ENCODE measurements around the gene ANKRD39. TPM values are rescaled to one million over a fixed set of nuclear protein-coding genes. Genes with fewer than 3 reads are reported as not detected.
A peak's percentile ranks its signal among the peaks of the same experiment; 100 is the strongest.

The ANKRD39 gene
- total and polyA plus RNA-seq, 10 of the 15 experiments (the other 5 are each of a cell fraction or from before 2014, with no cell fraction given), result 7.4 to 36.2 (median 23.7) TPM

DNA sequence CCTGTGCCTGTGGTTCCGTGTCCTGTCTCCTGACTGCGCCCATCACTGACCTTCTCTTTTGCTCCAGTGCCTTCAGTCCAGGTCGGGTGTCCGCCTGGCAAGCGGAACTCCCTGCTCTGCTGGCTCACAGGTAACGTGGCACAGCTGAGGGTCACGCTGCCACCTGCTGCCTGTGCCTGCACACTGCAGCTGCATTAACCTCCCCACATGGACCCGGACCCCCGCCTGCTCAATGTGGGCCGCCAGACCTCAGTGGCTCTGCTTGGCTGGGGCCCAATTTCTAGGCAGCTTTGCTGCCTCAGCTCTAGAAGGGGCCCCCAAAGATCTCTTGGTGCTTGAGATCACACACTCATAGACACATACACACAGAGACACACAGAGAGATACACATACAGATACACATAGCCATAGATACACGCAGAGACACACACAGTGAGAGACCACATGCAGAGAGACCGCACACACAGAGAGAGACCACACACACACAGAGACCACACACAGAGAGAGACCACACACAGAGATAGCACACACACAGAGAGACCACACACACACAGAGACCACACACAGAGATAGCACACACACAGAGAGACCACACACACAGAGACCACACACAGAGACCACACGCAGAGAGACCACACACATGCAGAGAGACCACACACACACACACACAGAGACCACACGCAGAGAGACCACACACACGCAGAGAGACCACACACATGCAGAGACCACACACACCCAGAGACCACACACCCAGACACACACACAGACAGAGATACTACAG is 56.6 kb downstream of the ANKRD39 start:
- peaks cover 20 to 23% of the 10 kb centered on the region in 2 experiments for H3K36me3 ChIP-seq (ENCODE audit: control insufficient read depth in 2 of 2, insufficient read depth in 2 of 2, low read length in 1 of 2)
- ChIA-PET POLR2A (no interaction called here), RAD21 (ENCODE audit: unreplicated experiment) (interaction anchor here (0.8 to 2.1 kb wide), 9 partner anchors 16 to 535 kb away, joined by 3 to 15 read pairs (median 3); partner anchors contain the start of gene CNNM4), CTCF (interaction anchor here (0.7 to 2.1 kb wide), 14 partner anchors 9 to 199 kb away, joined by 3 to 42 read pairs (median 3); partner anchors contain the start of gene CNNM4), SMC1A (ENCODE audit: uncharacterized antibody, unreplicated experiment) (interaction anchor here (0.8 to 2.4 kb wide), 7 partner anchors 9 to 41 kb away, joined by 3 to 16 read pairs (median 4); partner anchors contain the start of gene CNNM4)
- H3K27ac ChIP-seq (ENCODE audit: control insufficient read depth, insufficient read depth), result no peak overlapping the region
- H3K4me2 ChIP-seq (ENCODE audit: control insufficient read depth, insufficient read depth), result peak overlapping the region; percentile 20; the same call in 1 of the 2 replicates
- DNase-seq (ENCODE audit: low read depth, low spot score) (no peak), FAIRE-seq (peak; percentile 99), ATAC-seq (peak; percentile 98)
- H3K27me3 ChIP-seq (replicated peaks in 1 of 2; ENCODE audit: control insufficient read depth in 2 of 2, insufficient read depth in 2 of 2, low read length in 1 of 2), result no peaks in the 10 kb centered on the region
- no peaks in the 10 kb centered on the region for H3K79me2 ChIP-seq (ENCODE audit: control insufficient read depth, insufficient read depth, low read length)
- H4K20me1 ChIP-seq (ENCODE audit: control insufficient read depth, insufficient read depth), result no peaks in the 10 kb centered on the region
- intact Hi-C loops (cut with micrococcal nuclease; ENCODE audit: unreplicated experiment) (loop anchor here (2.0 to 5.0 kb wide), 2 partner anchors 36 to 164 kb away; partner anchors contain the start of gene KANSL3), in situ Hi-C loops (cut with MboI) (no loop called here)
- H2AFZ ChIP-seq (ENCODE audit: control insufficient read depth, low read depth, low read length), result peak overlapping the region; percentile 72
- WGBS (ENCODE audit: insufficient coverage, insufficient replicate concordance, low lambda C conversion rate, missing lambda C conversion rate), result 31% methylated on average over 15 of the region's 15 CpGs
- no peaks in the 10 kb centered on the region for H3K9me3 ChIP-seq (replicated peaks; ENCODE audit: control insufficient read depth, insufficient read depth, low read length)
- H3K9ac ChIP-seq (ENCODE audit: control insufficient read depth, insufficient read depth, low read length), result no peak overlapping the region
- TF ChIP-seq SMC3 (IDR thresholded peaks at IDR 0.05; ENCODE audit: borderline replicate concordance, low read length), result peak; percentile 90
- no peak for TF ChIP-seq ETV6 (conservative IDR thresholded peaks at IDR 0.05 in 1 of 2, IDR thresholded peaks at IDR 0.05 in 1 of 2; ENCODE audit: borderline replicate concordance in 1 of 2, low read depth in 1 of 2)
- TF ChIP-seq BACH1 (IDR thresholded peaks at IDR 0.05; ENCODE audit: borderline replicate concordance), result 0 out of 2 replicates have a peak, but pooled peaks have one; percentile 18
- TF ChIP-seq RUNX3 (IDR thresholded peaks at IDR 0.05; ENCODE audit: low read length), result peak; percentile 24; the same call in 1 of the 2 replicates
- TF ChIP-seq TCF12 (IDR thresholded peaks at IDR 0.05; ENCODE audit: low read depth, low read length), result 0 out of 2 replicates have a peak, but pooled peaks have one; percentile 35
- peak; percentile 67; the same call in 1 of the 2 replicates for TF ChIP-seq YY1 (IDR thresholded peaks at IDR 0.05; ENCODE audit: low read depth, low read length)
- TF ChIP-seq BHLHE40 (IDR thresholded peaks at IDR 0.05; ENCODE audit: borderline replicate concordance in 1 of 2, low read depth in 2 of 2, low read length in 1 of 2), result peak; percentile 33 to 58; a peak in 3 of 4 replicates
- TF ChIP-seq NFYB (IDR thresholded peaks at IDR 0.05; ENCODE audit: insufficient read depth, low read depth, low read length), result no peak
- 0 out of 3 replicates have a peak, but pooled peaks have one; percentile 41 for TF ChIP-seq POU2F2 (IDR thresholded peaks at IDR 0.05; ENCODE audit: borderline replicate concordance, low read depth, low read length)
- TF ChIP-seq, protein P1, sequence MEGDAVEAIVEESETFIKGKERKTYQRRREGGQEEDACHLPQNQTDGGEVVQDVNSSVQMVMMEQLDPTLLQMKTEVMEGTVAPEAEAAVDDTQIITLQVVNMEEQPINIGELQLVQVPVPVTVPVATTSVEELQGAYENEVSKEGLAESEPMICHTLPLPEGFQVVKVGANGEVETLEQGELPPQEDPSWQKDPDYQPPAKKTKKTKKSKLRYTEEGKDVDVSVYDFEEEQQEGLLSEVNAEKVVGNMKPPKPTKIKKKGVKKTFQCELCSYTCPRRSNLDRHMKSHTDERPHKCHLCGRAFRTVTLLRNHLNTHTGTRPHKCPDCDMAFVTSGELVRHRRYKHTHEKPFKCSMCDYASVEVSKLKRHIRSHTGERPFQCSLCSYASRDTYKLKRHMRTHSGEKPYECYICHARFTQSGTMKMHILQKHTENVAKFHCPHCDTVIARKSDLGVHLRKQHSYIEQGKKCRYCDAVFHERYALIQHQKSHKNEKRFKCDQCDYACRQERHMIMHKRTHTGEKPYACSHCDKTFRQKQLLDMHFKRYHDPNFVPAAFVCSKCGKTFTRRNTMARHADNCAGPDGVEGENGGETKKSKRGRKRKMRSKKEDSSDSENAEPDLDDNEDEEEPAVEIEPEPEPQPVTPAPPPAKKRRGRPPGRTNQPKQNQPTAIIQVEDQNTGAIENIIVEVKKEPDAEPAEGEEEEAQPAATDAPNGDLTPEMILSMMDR (IDR thresholded peaks at IDR 0.05 in 2 of 3, conservative IDR thresholded peaks at IDR 0.05 in 1 of 3; ENCODE audit: control insufficient read depth in 2 of 3, extremely low read depth in 1 of 3, insufficient read depth in 1 of 3, low read depth in 3 of 3, low read length in 3 of 3), result peak; percentile 90 to 93 (median 91)
- TF ChIP-seq, protein P2, sequence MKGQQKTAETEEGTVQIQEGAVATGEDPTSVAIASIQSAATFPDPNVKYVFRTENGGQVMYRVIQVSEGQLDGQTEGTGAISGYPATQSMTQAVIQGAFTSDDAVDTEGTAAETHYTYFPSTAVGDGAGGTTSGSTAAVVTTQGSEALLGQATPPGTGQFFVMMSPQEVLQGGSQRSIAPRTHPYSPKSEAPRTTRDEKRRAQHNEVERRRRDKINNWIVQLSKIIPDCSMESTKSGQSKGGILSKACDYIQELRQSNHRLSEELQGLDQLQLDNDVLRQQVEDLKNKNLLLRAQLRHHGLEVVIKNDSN (IDR thresholded peaks at IDR 0.05; ENCODE audit: borderline replicate concordance, extremely low read length, insufficient read depth, low read depth, low read length), result no peak
- TF ChIP-seq TCF3 (IDR thresholded peaks at IDR 0.05; ENCODE audit: borderline replicate concordance, insufficient read depth, low read depth, low read length), result 0 out of 2 replicates have a peak, but pooled peaks have one; percentile 25
- TF ChIP-seq SMARCA5 (IDR thresholded peaks at IDR 0.05), result peak; percentile 62; the same call in 1 of the 2 replicates
- peak; percentile 82 for TF ChIP-seq RAD21 (IDR thresholded peaks at IDR 0.05; ENCODE audit: insufficient read depth, low read depth, low read length)
- 0 out of 2 replicates have a peak, but pooled peaks have one; percentile 76 for TF ChIP-seq HDGF (IDR thresholded peaks at IDR 0.05)
- TF ChIP-seq, protein P3, sequence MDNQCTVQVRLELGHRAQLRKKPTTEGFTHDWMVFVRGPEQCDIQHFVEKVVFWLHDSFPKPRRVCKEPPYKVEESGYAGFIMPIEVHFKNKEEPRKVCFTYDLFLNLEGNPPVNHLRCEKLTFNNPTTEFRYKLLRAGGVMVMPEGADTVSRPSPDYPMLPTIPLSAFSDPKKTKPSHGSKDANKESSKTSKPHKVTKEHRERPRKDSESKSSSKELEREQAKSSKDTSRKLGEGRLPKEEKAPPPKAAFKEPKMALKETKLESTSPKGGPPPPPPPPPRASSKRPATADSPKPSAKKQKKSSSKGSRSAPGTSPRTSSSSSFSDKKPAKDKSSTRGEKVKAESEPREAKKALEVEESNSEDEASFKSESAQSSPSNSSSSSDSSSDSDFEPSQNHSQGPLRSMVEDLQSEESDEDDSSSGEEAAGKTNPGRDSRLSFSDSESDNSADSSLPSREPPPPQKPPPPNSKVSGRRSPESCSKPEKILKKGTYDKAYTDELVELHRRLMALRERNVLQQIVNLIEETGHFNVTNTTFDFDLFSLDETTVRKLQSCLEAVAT (IDR thresholded peaks at IDR 0.05), result peak; percentile 43; the same call in 1 of the 2 replicates
- no TSS peak for BruUV-seq (replicated peaks)
- peaks cover 18% of the 10 kb centered on the region for H3K4me1 ChIP-seq (ENCODE audit: control insufficient read depth, insufficient read depth, low read length)
- no peak overlapping the region for H3K4me3 ChIP-seq

Measured in GM12878 (cell line).